Measurements from ENCODE around the gene FAM156B. TPM values are rescaled to one million over a fixed set of nuclear protein-coding genes. Genes with fewer than 3 reads are reported as not detected.
"Not testable (repeated sequence)": the region's sequence is repeated elsewhere in the genome, so short reads cannot be mapped to it uniquely, and the experiment has no call there.

FAM156B gene
- total RNA-seq, 4 donors from 2014 or later: 0.13 to 7.8 (median 0.85) TPM

DNA sequence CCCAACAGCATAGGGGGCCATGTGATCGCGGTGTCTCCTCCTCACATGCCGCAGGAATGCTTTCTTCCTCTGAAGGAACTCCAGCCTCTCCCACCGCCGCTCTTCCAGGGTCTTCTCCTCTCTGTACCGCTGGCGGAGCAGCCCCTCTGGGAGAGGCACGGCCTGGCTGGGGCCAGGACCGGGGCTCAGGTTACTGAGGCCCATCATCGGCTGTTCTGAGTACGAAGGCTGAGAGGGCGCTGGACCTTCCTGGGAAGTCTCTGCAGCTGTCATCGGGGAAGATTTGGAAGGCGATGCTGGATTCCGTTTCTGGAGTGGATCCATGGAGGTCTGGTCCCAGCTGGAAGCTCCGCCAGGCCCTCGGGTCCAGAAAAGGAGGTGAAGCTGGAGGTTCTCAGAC lies 51.1 kb downstream of the FAM156B start:
- DNase-seq; H3K9me3 ChIP-seq; H3K27ac ChIP-seq; ATAC-seq; H3K36me3 ChIP-seq; in situ Hi-C loops (cut with MboI; ENCODE audit: low sequenced_read_pairs in 4 of 4); H3K4me1 ChIP-seq; intact Hi-C loops (cut with DNase I; ENCODE audit: low total_unique reads); H3K27me3 ChIP-seq; H3K4me3 ChIP-seq: not testable (repeated sequence)

DNA sequence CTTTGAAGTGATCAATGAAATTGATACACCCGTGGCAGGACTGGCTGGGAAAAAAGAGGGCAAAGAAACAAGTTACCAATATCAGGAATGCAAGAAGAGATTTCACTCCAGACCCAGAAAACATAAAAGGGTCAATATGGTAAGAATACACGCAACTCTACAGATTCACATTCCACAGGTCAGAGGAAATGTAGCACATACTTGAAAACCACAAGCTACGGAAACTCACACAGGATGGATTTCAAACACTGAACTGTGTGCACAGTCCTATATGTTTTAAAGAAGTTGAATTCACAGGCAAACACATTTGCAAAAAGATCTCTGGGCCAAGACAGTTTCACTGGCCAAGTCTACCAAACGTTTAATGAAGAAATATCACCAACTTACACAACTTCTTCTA lies 52.2 kb downstream of the FAM156B start:
- DNase-seq; H3K27me3 ChIP-seq; H3K27ac ChIP-seq; intact Hi-C loops (cut with DNase I; ENCODE audit: low total_unique reads); H3K9me3 ChIP-seq; H3K4me3 ChIP-seq; in situ Hi-C loops (cut with MboI; ENCODE audit: low sequenced_read_pairs in 4 of 4); H3K4me1 ChIP-seq; ATAC-seq; H3K36me3 ChIP-seq: not testable (repeated sequence)

DNA sequence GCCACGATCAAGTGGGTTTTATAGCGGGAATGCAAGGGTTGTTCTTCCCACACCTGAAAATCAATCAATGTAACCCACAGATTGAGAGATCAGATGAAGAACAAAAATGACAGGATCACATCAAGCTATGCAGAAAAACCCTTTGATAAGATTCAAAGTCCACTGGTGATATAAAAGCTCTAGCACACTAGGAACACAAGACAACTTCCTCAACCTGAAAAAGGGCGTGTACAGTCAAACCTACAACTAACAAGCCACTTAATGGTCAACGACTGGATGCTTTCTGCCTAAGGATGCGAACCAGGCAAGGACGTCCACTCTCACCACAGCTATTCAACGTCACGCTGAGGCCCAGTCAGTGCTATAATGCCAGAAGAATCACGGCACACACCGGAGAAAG lies 52.8 kb downstream of the FAM156B start:
- H3K9me3 ChIP-seq; H3K27ac ChIP-seq; H3K36me3 ChIP-seq; H3K4me3 ChIP-seq; H3K4me1 ChIP-seq; H3K27me3 ChIP-seq; ATAC-seq; intact Hi-C loops (cut with DNase I; ENCODE audit: low total_unique reads); DNase-seq; in situ Hi-C loops (cut with MboI; ENCODE audit: low sequenced_read_pairs in 4 of 4): not testable (repeated sequence)

Other genes with a start within 250 kb of the FAM156B start
- not detected for gene SSX7, start 242.4 kb upstream of the FAM156B start, total RNA-seq
- gene SSX2, start 190.2 kb upstream of the FAM156B start, total RNA-seq: not detected
- gene SSX2B, start 146.1 kb upstream of the FAM156B start, total RNA-seq: not detected
- gene SPANXN5, start 99.9 kb upstream of the FAM156B start, total RNA-seq: not detected
- gene XAGE5, start 86.0 kb upstream of the FAM156B start, total RNA-seq: not detected
- not detected for gene XAGE3, start 29.2 kb upstream of the FAM156B start, total RNA-seq
- 10 to 100 TPM in 1 of 4 donors, 1 to 10 TPM in 3; 1.7 to 14.0 (median 4.9) TPM for gene FAM156A, start 61.2 kb downstream of the FAM156B start, total RNA-seq
- gene GPR173, start 151.5 kb downstream of the FAM156B start, total RNA-seq: under 1 TPM in 3 of 4 donors, not detected in 1; 0.07 to 0.31 (median 0.10) TPM
- 100 to 1,000 TPM in 1 of 4 donors, 10 to 100 TPM in 3; 46.7 to 161 (median 78.6) TPM for gene TSPYL2, start 185.0 kb downstream of the FAM156B start, total RNA-seq
- 10 to 100 TPM in 2 of 4 donors, 1 to 10 TPM in 2; 3.0 to 13.0 (median 7.4) TPM for gene KANTR, start 196.8 kb downstream of the FAM156B start, total RNA-seq

Data from gastrocnemius medialis (tissue), 4 donors.